HG02610 (cell line): ENCODE measurements around the gene COL6A1.

ENCODE experiments used
- ATAC-seq: cut with Tn5 transposase; IDR thresholded peaks from one replicate; pipeline ENCODE4 v1.9.1; 2021; ENCODE audit warnings: mild to moderate bottlenecking, moderate library complexity; ENCODE audit not compliant: unreplicated experiment

Gene COL6A1, protein sequence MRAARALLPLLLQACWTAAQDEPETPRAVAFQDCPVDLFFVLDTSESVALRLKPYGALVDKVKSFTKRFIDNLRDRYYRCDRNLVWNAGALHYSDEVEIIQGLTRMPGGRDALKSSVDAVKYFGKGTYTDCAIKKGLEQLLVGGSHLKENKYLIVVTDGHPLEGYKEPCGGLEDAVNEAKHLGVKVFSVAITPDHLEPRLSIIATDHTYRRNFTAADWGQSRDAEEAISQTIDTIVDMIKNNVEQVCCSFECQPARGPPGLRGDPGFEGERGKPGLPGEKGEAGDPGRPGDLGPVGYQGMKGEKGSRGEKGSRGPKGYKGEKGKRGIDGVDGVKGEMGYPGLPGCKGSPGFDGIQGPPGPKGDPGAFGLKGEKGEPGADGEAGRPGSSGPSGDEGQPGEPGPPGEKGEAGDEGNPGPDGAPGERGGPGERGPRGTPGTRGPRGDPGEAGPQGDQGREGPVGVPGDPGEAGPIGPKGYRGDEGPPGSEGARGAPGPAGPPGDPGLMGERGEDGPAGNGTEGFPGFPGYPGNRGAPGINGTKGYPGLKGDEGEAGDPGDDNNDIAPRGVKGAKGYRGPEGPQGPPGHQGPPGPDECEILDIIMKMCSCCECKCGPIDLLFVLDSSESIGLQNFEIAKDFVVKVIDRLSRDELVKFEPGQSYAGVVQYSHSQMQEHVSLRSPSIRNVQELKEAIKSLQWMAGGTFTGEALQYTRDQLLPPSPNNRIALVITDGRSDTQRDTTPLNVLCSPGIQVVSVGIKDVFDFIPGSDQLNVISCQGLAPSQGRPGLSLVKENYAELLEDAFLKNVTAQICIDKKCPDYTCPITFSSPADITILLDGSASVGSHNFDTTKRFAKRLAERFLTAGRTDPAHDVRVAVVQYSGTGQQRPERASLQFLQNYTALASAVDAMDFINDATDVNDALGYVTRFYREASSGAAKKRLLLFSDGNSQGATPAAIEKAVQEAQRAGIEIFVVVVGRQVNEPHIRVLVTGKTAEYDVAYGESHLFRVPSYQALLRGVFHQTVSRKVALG

GRCh38 chr21:45981151-45982091 is at the start of gene COL6A1:
COL6A1 (plus strand) TSS chr21:45981770; CDS start chr21:45981851, 81 bp downstream.
- ATAC-seq: no peak

- no peak for ATAC-seq
Observed at GRCh38 chr21:45932922-45933502, 48.6 kb upstream of the COL6A1 start.

GRCh38 chr21:45934085-45934484 is 47.5 kb upstream of the COL6A1 start:
- no peak for ATAC-seq

- ATAC-seq: no peak
Observed at GRCh38 chr21:45934554-45934953, 47.0 kb upstream of the COL6A1 start.

DNA sequence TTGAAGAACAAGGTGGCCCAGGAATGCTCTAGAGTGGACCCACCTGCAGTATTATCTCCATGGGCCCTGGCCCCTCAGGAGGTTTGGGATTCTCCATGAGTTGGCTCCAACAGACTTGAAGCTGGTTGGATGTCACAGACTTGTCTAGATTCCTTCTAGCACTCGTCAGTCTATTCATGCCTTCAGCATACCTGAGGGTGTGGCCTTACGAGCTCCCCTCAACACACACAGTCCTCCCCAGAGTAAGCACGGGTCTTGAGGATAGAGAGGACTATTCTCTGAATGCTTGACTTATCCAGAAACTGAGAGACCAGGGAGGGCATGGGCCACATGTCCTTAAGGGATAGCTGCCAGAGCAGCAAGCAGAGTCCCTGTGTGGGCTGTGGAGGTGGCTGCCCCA is 45.9 kb upstream of the COL6A1 start:
- ATAC-seq: no peak

DNA sequence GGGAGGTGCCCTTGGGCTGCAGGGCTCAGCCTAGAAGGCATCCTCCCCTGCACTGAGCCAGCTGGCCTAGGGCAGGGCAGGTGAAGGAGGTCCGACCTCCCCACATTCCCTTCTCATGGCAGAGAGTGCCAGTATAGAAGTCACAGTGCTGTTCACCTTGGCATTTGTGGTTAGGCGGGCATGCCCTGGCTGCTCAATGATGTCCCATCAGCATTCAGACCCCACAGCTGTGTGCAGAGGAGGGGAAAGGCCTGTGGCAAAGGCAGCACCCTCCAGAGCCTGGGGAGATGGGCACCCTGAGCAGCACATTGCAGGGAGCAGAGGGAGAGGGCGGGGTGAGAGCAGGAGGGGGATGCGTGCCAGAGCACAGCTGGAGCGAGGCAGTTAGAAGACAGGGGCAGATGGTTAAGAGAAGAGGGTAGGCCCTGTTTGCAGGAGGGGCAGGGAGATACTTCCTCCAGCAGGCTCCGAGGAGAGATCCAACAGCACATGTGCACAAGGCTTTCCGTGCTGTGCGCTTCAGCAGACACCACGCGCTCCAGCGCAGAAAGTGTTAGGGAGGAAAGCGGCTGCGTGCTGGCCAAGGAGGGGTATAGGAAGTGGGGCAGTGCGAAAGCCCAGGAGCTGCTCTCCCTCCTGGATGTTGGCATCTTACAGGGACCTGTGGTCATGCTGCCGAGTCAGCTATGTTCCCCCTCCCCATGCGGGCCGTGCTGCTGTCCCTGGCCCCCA is 43.7 kb upstream of the COL6A1 start:
- no peak for ATAC-seq

DNA sequence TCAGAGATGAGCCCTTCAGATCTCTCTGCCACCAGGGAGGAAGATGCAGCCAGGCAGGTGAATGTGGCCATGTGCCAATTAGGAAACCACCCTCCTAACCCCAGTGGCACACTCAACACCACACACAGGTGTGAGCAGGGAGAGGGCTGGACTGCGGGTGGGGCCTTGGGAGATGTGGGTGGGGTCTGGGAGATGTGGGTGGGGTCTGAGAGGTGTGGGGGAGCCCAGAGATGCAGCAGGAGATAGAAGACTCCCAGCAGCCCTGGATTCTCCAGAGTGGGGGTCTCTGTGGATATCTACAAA is 43.2 kb upstream of the COL6A1 start:
- ATAC-seq: no peak

- ATAC-seq: no peak
Observed at GRCh38 chr21:45938811-45939520, 42.6 kb upstream of the COL6A1 start.

- ATAC-seq: no peak
Observed at GRCh38 chr21:45939521-45940045, 42.0 kb upstream of the COL6A1 start.

GRCh38 chr21:45940091-45940490 is 41.5 kb upstream of the COL6A1 start:
- no peak for ATAC-seq

GRCh38 chr21:45940621-45941337 is 40.8 kb upstream of the COL6A1 start:
- ATAC-seq: no peak

GRCh38 chr21:45941338-45941710 is 40.2 kb upstream of the COL6A1 start:
- no peak for ATAC-seq

GRCh38 chr21:45941717-45942546 is 39.6 kb upstream of the COL6A1 start:
- no peak for ATAC-seq

GRCh38 chr21:45942755-45943629 is 38.6 kb upstream of the COL6A1 start:
- ATAC-seq: no peak

GRCh38 chr21:45943630-45944540 is 37.7 kb upstream of the COL6A1 start:
- no peak for ATAC-seq
